A673 (cell line): ENCODE data around the gene CORO7. TPM values are rescaled to one million over a fixed set of nuclear protein-coding genes. Genes with fewer than 3 reads are reported as not detected.

Source experiments
- BruUV-seq: library from RNA; stranded (reverse); fragments of 400-500 nt; replicated peaks from 2 replicates; lab custom pipeline; 2021; lab: Mats Ljungman, UMichigan
- CTCF ChIA-PET: fragments of 300-600 bp; sonication (Branson Sonifier 250); formaldehyde crosslinking; loops from one replicate; lab custom pipeline; 2022; ENCODE audit warnings: antibody characterized with exemption; lab: Charles Lee
- POLR2A ChIA-PET: fragments of 300-600 bp; sonication (Branson Sonifier 250); formaldehyde crosslinking; loops from one replicate; lab custom pipeline; 2022; ENCODE audit warnings: antibody characterized with exemption; ENCODE audit not compliant: low non-redundant PET; lab: Charles Lee
- DNase-seq: peaks from one replicate; pipeline ENCODE4 v3.0.0-alpha.2; 2015; ENCODE audit warnings: low spot score
- H3K27ac ChIP-seq: fragments of 200-600 bp; sonication (generic); 2 replicates; pipeline ENCODE4 v1.5.1; 2016; ENCODE audit warnings: mixed run types, low read depth, mild to moderate bottlenecking, mixed read lengths, antibody characterized with exemption, low read length; ENCODE audit not compliant: poor library complexity, severe bottlenecking
- H3K27me3 ChIP-seq: fragments of 200-600 bp; sonication (generic); replicated peaks from 2 replicates; pipeline ENCODE4 v1.6.1; 2017; ENCODE audit warnings: mixed run types, low read depth, mild to moderate bottlenecking, mixed read lengths, antibody characterized with exemption, low read length; ENCODE audit not compliant: insufficient read depth, poor library complexity
- H3K36me3 ChIP-seq: fragments of 200-600 bp; sonication (generic); 2 replicates; pipeline ENCODE4 v1.6.1; 2016; ENCODE audit warnings: mixed run types, mild to moderate bottlenecking, mixed read lengths, antibody characterized with exemption, low read length; ENCODE audit not compliant: insufficient read depth, poor library complexity, severe bottlenecking
- H3K4me1 ChIP-seq: fragments of 200-600 bp; sonication (generic); 2 replicates; pipeline ENCODE4 v1.6.1; 2017; ENCODE audit warnings: mixed run types, mild to moderate bottlenecking, mixed read lengths, antibody characterized with exemption, low read length; ENCODE audit not compliant: insufficient read depth, poor library complexity, severe bottlenecking
- H3K4me3 ChIP-seq: fragments of 200-600 bp; sonication (generic); 2 replicates; pipeline ENCODE4 v1.5.1; 2016; ENCODE audit warnings: low read depth, mixed run types, mild to moderate bottlenecking, mixed read lengths, low read length; ENCODE audit not compliant: poor library complexity, severe bottlenecking
- H3K9me3 ChIP-seq: fragments of 200-600 bp; sonication (generic); 2 replicates; pipeline ENCODE4 v1.6.1; 2016; ENCODE audit warnings: mixed run types, low read depth, mild to moderate bottlenecking, mixed read lengths, antibody characterized with exemption, low read length; ENCODE audit not compliant: poor library complexity, severe bottlenecking
- EZH2 ChIP-seq: fragments of 200-600 bp; sonication (generic); IDR thresholded peaks from 2 replicates; pipeline ENCODE4 v1.6.1; 2017; ENCODE audit warnings: borderline replicate concordance, low read depth, mild to moderate bottlenecking, mixed read lengths, antibody characterized with exemption, low read length; ENCODE audit not compliant: poor library complexity, severe bottlenecking
- intact Hi-C: fragments of 100-400 bp; cut with micrococcal nuclease; formaldehyde crosslinking; loops from one replicate; pipeline ENCODE4 v1.10.0; 2022; ENCODE audit not compliant: unreplicated experiment
- total RNA-seq: library from RNA; stranded (reverse); gene quantifications from 2 replicates; pipeline ENCODE4 v1.2.3, GENCODE V29; 2021
- TF ChIP-seq, protein P1 (sequence below): fragments of 300-800, 200-600 bp; sonication (generic); conservative IDR thresholded peaks from 2 replicates; pipeline ENCODE4 v1.5.1; 2017; ENCODE audit warnings: low read depth, mild to moderate bottlenecking, antibody characterized with exemption, low read length, moderate library complexity, mixed read lengths

The CORO7 gene
- total RNA-seq, 1 experiment from 2014 or later = 24.4 TPM

GRCh38 chr16:4433228-4433627, 16.8 kb upstream of the CORO7 start:
- H3K9me3 ChIP-seq = no peaks in the 10 kb centered on the region
- H3K27ac ChIP-seq = no peak overlapping the region
- ChIA-PET CTCF (no interaction called here), POLR2A (no interaction called here)
- peaks cover 3% of the 10 kb centered on the region for H3K4me1 ChIP-seq
- TF ChIP-seq, protein P1, sequence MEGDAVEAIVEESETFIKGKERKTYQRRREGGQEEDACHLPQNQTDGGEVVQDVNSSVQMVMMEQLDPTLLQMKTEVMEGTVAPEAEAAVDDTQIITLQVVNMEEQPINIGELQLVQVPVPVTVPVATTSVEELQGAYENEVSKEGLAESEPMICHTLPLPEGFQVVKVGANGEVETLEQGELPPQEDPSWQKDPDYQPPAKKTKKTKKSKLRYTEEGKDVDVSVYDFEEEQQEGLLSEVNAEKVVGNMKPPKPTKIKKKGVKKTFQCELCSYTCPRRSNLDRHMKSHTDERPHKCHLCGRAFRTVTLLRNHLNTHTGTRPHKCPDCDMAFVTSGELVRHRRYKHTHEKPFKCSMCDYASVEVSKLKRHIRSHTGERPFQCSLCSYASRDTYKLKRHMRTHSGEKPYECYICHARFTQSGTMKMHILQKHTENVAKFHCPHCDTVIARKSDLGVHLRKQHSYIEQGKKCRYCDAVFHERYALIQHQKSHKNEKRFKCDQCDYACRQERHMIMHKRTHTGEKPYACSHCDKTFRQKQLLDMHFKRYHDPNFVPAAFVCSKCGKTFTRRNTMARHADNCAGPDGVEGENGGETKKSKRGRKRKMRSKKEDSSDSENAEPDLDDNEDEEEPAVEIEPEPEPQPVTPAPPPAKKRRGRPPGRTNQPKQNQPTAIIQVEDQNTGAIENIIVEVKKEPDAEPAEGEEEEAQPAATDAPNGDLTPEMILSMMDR = no peak
- no peak for TF ChIP-seq EZH2
- peak; percentile 58 for DNase-seq
- no peaks in the 10 kb centered on the region for H3K27me3 ChIP-seq
- no peak overlapping the region for H3K4me3 ChIP-seq
- BruUV-seq = no TSS peak
- peaks cover 41% of the 10 kb centered on the region for H3K36me3 ChIP-seq
- intact Hi-C loops = no loop called here

- peaks cover 9% of the 10 kb centered on the region for H3K4me1 ChIP-seq
- H3K36me3 ChIP-seq = peaks cover 25% of the 10 kb centered on the region
- no TSS peak for BruUV-seq
- DNase-seq = no peak
- no peaks in the 10 kb centered on the region for H3K27me3 ChIP-seq
- intact Hi-C loops = no loop called here
- H3K9me3 ChIP-seq = no peaks in the 10 kb centered on the region
- POLR2A ChIA-PET = no interaction called here
- TF ChIP-seq, protein P1 = no peak
- no peak for TF ChIP-seq EZH2
- CTCF ChIA-PET = no interaction called here
- no peak overlapping the region for H3K27ac ChIP-seq
- no peak overlapping the region for H3K4me3 ChIP-seq
These were observed 14.6 kb upstream of the CORO7 start for GRCh38 chr16:4431023-4431422.

DNA sequence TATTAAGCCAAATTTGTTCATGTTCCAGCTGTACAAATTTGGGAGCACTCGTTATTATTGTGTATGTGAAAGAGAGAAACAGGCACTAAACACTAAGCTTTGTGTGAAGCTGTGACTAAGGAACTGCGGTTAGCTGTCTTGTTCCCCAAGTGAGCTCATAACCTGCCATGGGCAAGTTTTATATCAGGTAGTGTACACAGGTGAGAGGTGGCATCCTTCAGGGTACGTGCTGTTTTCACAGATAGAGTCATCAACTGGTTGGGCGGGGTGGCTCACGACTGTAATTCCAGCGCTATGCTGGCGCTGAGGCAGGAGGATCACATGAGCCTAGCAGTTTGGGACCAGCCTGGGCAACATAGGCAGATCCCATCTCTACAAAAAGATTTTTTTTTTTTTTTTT, 12.1 kb upstream of the CORO7 start:
- Histone ChIP-seq H3K36me3 (peaks cover 13% of the 10 kb centered on the region), H3K27me3 (no peaks in the 10 kb centered on the region), H3K9me3 (no peaks in the 10 kb centered on the region), H3K4me3 (no peak overlapping the region), H3K4me1 (peaks cover 14% of the 10 kb centered on the region), H3K27ac (no peak overlapping the region)
- BruUV-seq = no TSS peak
- TF ChIP-seq, protein P1 = no peak
- TF ChIP-seq EZH2 = no peak
- intact Hi-C loops = no loop called here
- no peak for DNase-seq
- ChIA-PET POLR2A (no interaction called here), CTCF (no interaction called here)
